IPS-NIHi7 (cell line): Measurements from ENCODE around the gene ANKRD23.
A peak's percentile ranks its signal among the peaks of the same experiment; 100 is the strongest.
"Not testable (repeated sequence)": the region's sequence is repeated elsewhere in the genome, so short reads cannot be mapped to it uniquely, and the experiment has no call there.

Experiments used
- DNase-seq: peaks from one replicate; pipeline ENCODE4 v3.0.0; 2012; ENCODE audit warnings: mixed read lengths; ENCODE audit errors: extremely low spot score

The ANKRD23 gene

DNA sequence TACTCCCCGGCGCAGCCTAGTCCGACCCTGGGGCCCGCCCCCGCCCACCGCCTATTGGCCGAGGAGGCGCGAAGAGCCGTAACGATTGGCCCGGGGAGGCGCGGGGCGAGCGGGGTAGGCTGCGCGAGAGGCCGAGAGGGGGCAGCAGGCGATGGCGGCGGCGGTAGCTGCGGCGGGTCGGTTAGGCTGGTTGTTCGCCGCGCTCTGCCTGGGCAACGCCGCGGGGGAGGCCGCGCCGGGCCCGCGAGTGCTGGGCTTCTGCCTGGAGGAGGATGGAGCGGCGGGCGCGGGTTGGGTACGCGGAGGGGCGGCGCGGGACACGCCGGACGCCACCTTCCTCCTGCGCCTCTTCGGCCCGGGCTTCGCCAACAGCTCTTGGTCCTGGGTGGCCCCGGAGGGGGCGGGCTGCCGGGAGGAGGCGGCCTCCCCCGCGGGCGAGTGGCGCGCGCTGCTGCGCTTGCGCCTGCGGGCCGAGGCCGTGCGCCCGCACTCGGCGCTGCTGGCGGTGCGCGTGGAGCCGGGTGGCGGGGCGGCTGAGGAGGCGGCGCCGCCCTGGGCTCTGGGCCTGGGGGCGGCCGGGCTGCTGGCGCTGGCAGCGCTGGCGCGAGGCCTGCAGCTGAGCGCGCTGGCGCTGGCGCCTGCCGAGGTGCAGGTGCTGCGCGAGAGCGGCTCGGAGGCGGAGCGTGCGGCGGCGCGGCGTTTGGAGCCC is 27.5 kb downstream of the ANKRD23 start, which contains the start of gene CNNM3:
TSS of gene CNNM3 (plus strand) at position 142 of the 709 bp plus-strand sequence. CDS start at position 152, 10 bp downstream.
- DNase-seq = peak; percentile 99

DNA sequence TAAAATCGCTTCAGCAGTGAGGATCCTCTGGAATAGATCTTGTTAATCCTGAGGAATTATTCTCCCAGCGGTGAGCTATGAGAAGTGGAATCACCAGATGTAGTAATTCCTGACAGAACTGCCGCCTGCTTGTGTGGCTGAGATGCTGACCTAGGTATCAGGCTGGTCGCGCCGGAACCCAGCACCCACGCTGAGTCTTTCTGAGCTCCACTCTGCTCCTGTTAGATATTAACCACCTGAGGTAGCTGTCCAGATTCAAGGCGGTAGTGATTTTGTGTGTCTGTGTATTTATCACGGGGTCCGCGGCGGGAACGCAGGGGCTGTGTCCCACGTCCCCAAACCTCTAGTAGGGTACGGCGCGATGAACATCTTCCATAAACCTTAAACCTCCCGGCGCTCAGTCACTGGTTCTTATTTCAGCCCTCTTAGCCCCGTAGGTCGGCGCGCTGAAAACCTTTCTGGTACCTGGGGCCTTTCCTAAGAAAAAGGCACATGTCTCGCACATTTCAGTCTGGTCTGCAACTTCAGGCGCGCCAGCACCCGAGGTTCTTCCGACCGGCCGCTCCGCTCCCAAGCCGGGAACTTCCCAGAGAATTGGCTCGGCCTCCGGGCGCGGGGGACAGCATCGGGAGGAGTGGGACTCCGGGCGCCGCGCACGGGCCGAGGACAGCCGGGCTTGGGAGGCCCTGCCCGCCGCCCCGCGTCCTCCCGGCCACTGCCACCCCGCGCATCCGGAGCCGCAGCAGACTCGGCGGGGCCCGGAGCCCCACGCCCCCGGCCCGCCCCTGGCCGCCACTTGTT is 28.3 kb downstream of the ANKRD23 start:
- DNase-seq = peak; percentile 31

DNA sequence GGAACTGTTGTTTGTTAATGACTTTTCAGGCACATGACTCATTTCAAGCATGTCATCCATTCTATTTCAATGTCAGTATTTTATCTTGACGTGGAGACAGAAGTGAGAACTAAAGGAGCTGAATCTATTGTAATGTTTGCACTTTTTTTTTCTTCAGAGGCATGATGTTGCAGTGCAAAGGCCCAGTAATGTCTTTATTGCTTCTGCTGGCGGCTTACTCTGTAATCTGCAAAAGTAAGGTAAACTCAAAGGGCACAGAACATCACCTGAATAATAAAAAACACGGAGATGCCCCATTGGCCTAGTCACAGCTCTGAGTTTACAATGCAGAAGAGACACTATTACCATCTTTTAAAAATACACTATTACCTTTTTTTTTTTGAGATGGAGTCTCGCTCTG is 30.2 kb downstream of the ANKRD23 start:
- no peak for DNase-seq

- no peak for DNase-seq
These were observed 31.9 kb downstream of the ANKRD23 start for GRCh38 chr2:96811917-96812316.

DNA sequence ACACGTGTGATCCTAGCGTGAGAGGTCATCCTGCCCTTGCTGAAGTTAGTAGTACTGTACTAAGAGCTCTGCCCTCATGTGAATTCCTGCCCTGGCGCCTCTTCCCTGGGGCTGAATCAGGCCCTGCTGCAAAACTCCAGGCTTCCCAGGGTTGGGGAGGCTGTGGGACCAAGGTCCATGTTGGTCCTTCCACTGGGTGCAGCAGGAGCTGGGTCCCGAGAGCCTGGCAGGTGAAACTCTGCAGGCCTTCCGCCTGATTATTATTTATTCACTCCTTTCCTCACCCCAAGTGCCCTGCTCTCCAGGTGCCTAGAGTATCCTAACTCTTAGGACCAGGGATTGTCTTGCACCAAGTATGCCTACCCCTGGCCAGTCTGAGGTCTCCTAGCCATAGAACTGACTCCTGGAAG is 33.0 kb downstream of the ANKRD23 start:
- DNase-seq = no peak

DNA sequence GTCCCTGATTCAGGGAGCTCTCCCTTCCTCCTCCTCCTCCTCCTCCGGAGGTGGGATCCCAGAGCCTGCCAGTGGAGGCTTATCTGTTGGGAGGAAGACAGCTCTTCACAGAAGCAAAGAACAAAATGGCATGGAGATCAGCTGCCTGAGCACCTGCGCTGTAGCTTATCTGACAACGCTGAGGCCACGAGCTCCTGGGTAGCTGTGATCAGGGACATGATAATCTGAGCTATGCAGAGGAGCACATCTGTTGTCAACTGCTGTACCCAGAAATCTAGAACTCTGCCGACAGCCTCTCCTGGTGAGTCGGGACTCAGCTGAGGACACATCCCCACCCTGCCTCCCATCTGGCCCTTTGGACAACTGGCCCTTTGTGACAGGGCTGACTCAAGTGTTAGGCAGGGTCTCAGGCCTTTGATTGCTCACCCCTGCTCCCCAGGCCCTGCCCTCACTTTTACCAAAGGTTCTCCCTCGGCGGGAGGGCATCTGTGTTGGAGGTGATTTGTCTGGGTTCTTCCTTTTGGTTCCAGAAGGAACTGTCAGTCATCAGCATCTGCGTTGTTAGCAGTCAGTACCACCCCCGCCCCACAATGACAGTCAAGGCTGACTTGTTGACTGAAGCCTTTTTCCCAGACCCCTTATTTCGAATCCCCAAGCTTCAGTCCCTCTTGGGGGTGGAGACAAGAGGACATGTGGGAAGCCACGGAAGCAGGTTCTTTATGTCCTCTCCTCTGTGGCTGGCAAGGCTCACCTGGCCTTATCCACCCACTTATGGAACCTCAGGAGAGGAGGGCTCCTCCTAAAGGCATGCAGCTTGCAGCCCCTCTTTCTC is 33.7 kb downstream of the ANKRD23 start:
- no peak for DNase-seq

DNA sequence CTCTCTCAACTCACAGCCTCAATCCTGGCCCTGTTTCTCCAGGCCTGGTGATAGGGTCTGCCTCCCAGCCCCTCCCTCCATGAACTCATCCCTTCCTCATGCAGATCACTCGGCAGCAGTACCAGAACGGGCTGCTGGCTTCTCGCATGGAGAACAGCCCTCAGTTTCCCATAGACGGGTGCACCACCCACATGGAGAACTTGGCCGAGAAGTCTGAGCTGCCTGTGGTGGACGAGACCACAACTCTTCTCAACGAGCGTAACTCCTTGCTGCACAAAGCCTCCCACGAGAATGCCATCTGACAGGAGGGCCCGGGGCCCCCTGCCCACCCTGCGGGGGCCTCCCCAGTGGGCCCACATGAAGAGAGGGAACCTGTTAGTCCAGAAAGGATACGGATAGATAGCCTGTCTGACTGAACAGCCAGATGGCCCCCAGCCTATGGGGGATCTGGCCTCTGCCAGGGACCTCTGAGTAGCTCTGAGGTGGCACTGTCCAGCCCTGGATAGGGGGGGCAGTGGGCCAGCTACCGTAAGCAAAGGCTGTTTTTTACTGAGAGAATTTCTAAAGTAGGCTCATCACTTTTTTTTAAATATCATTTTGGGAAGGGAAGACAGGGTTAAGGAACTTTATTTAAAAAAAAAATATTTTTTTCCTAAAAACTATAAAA is 34.5 kb downstream of the ANKRD23 start:
- DNase-seq = no peak

DNA sequence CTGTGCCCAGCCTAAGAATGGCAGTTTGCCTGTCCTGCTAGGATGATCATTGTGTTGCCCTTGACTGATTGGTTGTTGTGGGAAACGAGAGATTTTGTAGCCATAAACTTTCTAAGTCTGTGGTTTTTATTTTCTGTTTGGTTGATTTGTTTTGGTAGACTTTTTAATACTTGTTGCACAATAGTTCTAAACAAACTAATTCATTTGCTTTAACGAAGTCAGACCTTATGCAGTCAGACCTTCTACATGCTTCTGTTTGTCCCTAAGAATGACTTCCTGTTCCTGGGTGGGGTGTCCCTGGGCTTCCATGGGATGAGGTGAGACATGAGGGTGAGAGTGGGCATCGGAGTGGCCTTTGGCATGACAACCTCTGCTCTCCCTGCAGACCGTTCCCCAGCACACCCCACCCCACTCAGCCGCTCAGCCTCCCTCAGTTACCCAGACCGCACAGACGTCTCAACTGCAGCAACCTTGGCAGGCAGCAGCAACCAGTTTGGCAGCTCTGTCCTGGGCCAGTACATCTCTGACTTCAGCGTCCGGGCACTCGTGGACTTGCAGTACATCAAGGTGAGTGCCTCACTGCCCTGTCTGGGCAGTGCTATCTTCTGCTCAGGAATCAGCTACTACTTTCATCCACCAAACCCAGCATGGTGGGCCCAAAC is 35.5 kb downstream of the ANKRD23 start:
- DNase-seq = no peak

- no peak for DNase-seq
These were observed 36.7 kb downstream of the ANKRD23 start for GRCh38 chr2:96807127-96807471.

GRCh38 chr2:96806468-96807126 is 37.2 kb downstream of the ANKRD23 start:
- DNase-seq = no peak

DNA sequence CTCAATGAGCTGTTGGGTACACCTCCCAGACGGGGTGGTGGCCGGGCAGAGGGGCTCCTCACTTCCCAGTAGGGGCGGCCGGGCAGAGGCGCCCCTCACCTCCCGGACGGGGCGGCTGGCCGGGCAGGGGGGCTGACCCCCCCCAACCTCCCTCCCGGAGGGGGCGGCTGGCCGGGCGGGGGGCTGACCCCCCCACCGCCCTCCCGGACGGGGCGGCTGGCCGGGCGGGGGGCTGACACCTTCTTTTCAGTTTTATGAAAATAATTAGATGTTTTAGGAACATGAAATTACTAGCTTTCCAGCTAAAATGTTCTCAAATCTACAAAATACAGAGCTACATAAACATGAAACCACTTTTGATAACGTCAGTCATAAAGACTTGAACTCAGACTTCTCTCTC is 37.9 kb downstream of the ANKRD23 start:
- not testable (repeated sequence) for DNase-seq

DNA sequence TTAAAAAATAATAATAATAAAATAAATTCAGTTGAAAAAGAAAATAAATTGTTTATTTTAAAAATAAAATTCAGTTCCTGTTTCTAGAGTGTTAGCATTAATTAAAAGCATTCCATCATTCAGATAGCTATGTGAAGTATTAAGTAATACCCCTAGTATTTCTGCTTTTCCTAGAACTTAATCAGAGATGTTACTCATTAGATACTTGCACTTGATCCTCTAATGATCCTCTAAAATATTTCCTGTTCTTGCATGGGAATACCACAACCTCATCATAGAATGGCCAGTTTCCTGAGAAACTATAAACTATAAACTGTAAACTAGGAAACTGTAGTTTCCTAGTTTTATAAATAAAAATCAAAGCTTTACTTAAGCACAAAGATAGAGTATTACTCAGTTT is 38.8 kb downstream of the ANKRD23 start:
- DNase-seq = no peak

GRCh38 chr2:96802721-96803120 is 41.1 kb downstream of the ANKRD23 start:
- DNase-seq = no peak

DNA sequence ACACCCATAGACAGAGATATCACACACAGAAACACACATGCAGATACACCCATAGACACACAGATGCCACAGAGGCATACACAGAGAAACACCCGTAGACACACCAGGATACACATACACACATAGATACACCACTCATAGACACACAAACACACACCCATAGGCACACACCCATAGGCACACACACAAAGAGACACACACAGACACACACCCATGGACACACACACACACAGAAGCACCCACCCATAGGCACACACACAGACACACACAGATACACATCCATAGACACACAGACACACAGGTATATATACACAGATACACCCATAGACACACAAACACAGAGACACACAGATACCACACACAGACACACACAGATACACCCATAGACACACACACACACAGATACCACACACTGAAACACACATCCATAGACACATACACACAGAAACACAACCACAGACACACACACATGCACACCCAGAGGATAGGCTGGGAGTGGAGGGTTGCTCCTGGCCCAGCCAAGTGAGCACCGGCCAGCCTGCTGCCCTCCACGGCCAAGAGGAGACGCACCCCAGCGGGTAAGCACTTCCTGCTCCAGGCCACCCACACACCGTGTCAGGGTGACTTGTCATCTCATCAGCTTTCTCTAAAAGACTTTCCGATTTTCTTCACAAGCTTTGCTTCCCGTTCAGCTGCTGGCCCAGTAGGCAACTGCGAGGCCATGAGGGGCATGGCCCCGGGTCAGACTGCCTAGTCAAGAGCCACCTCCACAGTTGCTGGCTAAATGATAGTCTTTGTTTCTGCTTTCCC is 41.8 kb downstream of the ANKRD23 start:
- DNase-seq = no peak

- peak; percentile 92 for DNase-seq
These were observed 42.6 kb downstream of the ANKRD23 start for GRCh38 chr2:96801005-96801785.

- DNase-seq = no peak
These were observed 43.5 kb downstream of the ANKRD23 start for GRCh38 chr2:96800061-96801004.

GRCh38 chr2:96799623-96799935 is 44.2 kb downstream of the ANKRD23 start:
- no peak for DNase-seq
